A673 (cell line): ENCODE results near the gene KIAA0040. TPM values are rescaled to one million over a fixed set of nuclear protein-coding genes. Genes with fewer than 3 reads are reported as not detected.

Experiments
- BruUV-seq: library from RNA; stranded (reverse); fragments of 400-500 nt; replicated peaks from 2 replicates; lab custom pipeline; 2021; lab: Mats Ljungman, UMichigan
- CTCF ChIA-PET: fragments of 300-600 bp; sonication (Branson Sonifier 250); formaldehyde crosslinking; loops from one replicate; lab custom pipeline; 2022; ENCODE audit warnings: antibody characterized with exemption; lab: Charles Lee
- POLR2A ChIA-PET: fragments of 300-600 bp; sonication (Branson Sonifier 250); formaldehyde crosslinking; loops from one replicate; lab custom pipeline; 2022; ENCODE audit warnings: antibody characterized with exemption; ENCODE audit not compliant: low non-redundant PET; lab: Charles Lee
- DNase-seq: peaks from one replicate; pipeline ENCODE4 v3.0.0-alpha.2; 2015; ENCODE audit warnings: low spot score
- H3K27ac ChIP-seq: fragments of 200-600 bp; sonication (generic); 2 replicates; pipeline ENCODE4 v1.5.1; 2016; ENCODE audit warnings: mixed run types, low read depth, mild to moderate bottlenecking, mixed read lengths, antibody characterized with exemption, low read length; ENCODE audit not compliant: poor library complexity, severe bottlenecking
- H3K27me3 ChIP-seq: fragments of 200-600 bp; sonication (generic); replicated peaks from 2 replicates; pipeline ENCODE4 v1.6.1; 2017; ENCODE audit warnings: mixed run types, low read depth, mild to moderate bottlenecking, mixed read lengths, antibody characterized with exemption, low read length; ENCODE audit not compliant: insufficient read depth, poor library complexity
- H3K36me3 ChIP-seq: fragments of 200-600 bp; sonication (generic); 2 replicates; pipeline ENCODE4 v1.6.1; 2016; ENCODE audit warnings: mixed run types, mild to moderate bottlenecking, mixed read lengths, antibody characterized with exemption, low read length; ENCODE audit not compliant: insufficient read depth, poor library complexity, severe bottlenecking
- H3K4me1 ChIP-seq: fragments of 200-600 bp; sonication (generic); 2 replicates; pipeline ENCODE4 v1.6.1; 2017; ENCODE audit warnings: mixed run types, mild to moderate bottlenecking, mixed read lengths, antibody characterized with exemption, low read length; ENCODE audit not compliant: insufficient read depth, poor library complexity, severe bottlenecking
- H3K4me3 ChIP-seq: fragments of 200-600 bp; sonication (generic); 2 replicates; pipeline ENCODE4 v1.5.1; 2016; ENCODE audit warnings: low read depth, mixed run types, mild to moderate bottlenecking, mixed read lengths, low read length; ENCODE audit not compliant: poor library complexity, severe bottlenecking
- H3K9me3 ChIP-seq: fragments of 200-600 bp; sonication (generic); 2 replicates; pipeline ENCODE4 v1.6.1; 2016; ENCODE audit warnings: mixed run types, low read depth, mild to moderate bottlenecking, mixed read lengths, antibody characterized with exemption, low read length; ENCODE audit not compliant: poor library complexity, severe bottlenecking
- EZH2 ChIP-seq: fragments of 200-600 bp; sonication (generic); IDR thresholded peaks from 2 replicates; pipeline ENCODE4 v1.6.1; 2017; ENCODE audit warnings: borderline replicate concordance, low read depth, mild to moderate bottlenecking, mixed read lengths, antibody characterized with exemption, low read length; ENCODE audit not compliant: poor library complexity, severe bottlenecking
- intact Hi-C: fragments of 100-400 bp; cut with micrococcal nuclease; formaldehyde crosslinking; loops from one replicate; pipeline ENCODE4 v1.10.0; 2022; ENCODE audit not compliant: unreplicated experiment
- total RNA-seq: library from RNA; stranded (reverse); gene quantifications from 2 replicates; pipeline ENCODE4 v1.2.3, GENCODE V29; 2021
- TF ChIP-seq, protein P1 (sequence below): fragments of 300-800, 200-600 bp; sonication (generic); conservative IDR thresholded peaks from 2 replicates; pipeline ENCODE4 v1.5.1; 2017; ENCODE audit warnings: low read depth, mild to moderate bottlenecking, antibody characterized with exemption, low read length, moderate library complexity, mixed read lengths

Gene KIAA0040
- total RNA-seq, 1 experiment from 2014 or later = not detected

DNA sequence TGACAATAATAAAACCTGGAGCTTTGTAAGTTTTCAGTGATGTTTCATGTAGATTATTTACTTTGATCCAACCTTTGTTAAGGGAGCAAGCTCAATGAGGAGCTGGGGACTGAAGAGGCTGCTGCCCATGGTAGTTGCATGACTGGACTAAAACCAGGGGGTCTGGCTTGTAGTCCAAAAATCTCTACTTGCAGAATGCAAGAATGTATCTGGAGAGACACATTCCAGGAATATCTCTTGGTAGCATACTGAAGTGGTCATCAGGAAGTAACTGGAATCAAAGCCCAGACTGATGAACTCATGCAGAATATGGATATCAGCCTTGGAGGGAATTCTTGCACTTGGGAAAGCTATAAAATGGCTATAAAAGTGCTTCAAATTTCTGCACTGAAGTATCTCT is 5.8 kb upstream of the KIAA0040 start:
- H3K4me3 ChIP-seq = no peak overlapping the region
- peaks cover 48% of the 10 kb centered on the region for H3K27me3 ChIP-seq
- ChIA-PET CTCF (no interaction called here), POLR2A (no interaction called here)
- BruUV-seq = no TSS peak
- TF ChIP-seq, protein P1, sequence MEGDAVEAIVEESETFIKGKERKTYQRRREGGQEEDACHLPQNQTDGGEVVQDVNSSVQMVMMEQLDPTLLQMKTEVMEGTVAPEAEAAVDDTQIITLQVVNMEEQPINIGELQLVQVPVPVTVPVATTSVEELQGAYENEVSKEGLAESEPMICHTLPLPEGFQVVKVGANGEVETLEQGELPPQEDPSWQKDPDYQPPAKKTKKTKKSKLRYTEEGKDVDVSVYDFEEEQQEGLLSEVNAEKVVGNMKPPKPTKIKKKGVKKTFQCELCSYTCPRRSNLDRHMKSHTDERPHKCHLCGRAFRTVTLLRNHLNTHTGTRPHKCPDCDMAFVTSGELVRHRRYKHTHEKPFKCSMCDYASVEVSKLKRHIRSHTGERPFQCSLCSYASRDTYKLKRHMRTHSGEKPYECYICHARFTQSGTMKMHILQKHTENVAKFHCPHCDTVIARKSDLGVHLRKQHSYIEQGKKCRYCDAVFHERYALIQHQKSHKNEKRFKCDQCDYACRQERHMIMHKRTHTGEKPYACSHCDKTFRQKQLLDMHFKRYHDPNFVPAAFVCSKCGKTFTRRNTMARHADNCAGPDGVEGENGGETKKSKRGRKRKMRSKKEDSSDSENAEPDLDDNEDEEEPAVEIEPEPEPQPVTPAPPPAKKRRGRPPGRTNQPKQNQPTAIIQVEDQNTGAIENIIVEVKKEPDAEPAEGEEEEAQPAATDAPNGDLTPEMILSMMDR = no peak
- no peak for TF ChIP-seq EZH2
- DNase-seq = no peak
- no peaks in the 10 kb centered on the region for H3K9me3 ChIP-seq
- intact Hi-C loops = no loop called here
- no peaks in the 10 kb centered on the region for H3K4me1 ChIP-seq
- no peak overlapping the region for H3K27ac ChIP-seq
- H3K36me3 ChIP-seq = no peaks in the 10 kb centered on the region

DNA sequence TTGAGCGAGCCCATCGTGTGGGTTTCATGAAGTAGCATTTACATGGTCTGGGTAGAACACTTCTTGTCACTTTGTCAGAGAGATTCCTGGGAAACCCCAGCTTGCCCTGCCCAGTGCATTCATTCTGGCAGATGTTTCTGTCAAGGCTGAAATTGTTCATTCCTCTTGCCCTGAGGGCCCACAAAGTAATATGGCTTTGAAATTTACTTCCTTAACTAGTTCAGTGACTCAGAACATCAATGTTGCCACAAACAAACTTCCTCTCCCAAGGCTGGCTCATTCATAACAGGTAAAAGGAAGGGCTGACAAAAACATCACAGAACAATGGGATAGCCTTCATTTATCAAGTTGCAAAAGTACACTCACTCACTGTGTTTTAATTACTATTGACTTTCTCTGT is 5.0 kb upstream of the KIAA0040 start:
- no peak overlapping the region for H3K4me3 ChIP-seq
- peaks cover 53% of the 10 kb centered on the region for H3K27me3 ChIP-seq
- no peak overlapping the region for H3K27ac ChIP-seq
- CTCF ChIA-PET = no interaction called here
- H3K36me3 ChIP-seq = no peaks in the 10 kb centered on the region
- H3K4me1 ChIP-seq = no peaks in the 10 kb centered on the region
- no TSS peak for BruUV-seq
- H3K9me3 ChIP-seq = no peaks in the 10 kb centered on the region
- TF ChIP-seq EZH2 = no peak
- TF ChIP-seq, protein P1 = no peak
- POLR2A ChIA-PET = no interaction called here
- intact Hi-C loops = no loop called here
- no peak for DNase-seq

DNA sequence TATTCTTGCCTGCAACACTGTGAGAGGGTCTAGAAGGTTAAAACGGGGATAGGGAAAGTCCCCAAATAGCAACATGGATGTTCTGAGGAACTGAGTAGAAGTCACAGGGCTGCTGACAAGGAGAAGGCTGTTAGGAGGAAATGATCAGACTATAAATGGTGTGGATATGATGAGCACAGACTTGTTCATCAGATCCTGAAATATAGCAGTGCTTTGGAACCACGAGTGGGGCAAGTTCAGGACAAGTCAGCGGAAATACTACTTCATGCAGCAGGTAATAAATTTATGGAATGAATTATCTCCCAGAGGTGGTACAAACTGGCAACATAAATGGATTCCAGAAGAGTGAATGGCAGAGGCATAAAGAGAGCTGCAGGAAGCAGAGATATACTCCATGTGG is 3.2 kb upstream of the KIAA0040 start:
- Histone ChIP-seq H3K27me3 (peaks cover 64% of the 10 kb centered on the region), H3K36me3 (no peaks in the 10 kb centered on the region), H3K9me3 (no peaks in the 10 kb centered on the region), H3K27ac (no peak overlapping the region), H3K4me1 (no peaks in the 10 kb centered on the region), H3K4me3 (no peak overlapping the region)
- no peak for DNase-seq
- CTCF ChIA-PET = no interaction called here
- BruUV-seq = no TSS peak
- intact Hi-C loops = no loop called here
- no peak for TF ChIP-seq EZH2
- TF ChIP-seq, protein P1 = no peak
- POLR2A ChIA-PET = no interaction called here
